Stimulated activated naive CD8-positive, alpha-beta T cell treated with anti-CD3 and anti-CD28 coated beads, Interleukin-15, amount 100 ng/mL, for 72 hours (primary cell): ENCODE measurements around the gene AKIP1.
"Not testable (repeated sequence)": the region's sequence is repeated elsewhere in the genome, so short reads cannot be mapped to it uniquely, and the experiment has no call there.

ENCODE experiments used
- ATAC-seq: fragments of 150-1000 bp; cut with Tn5 transposase; 2 replicates; pipeline ENCODE4 v1.10.0; 2021; ENCODE audit warnings: mild to moderate bottlenecking, moderate library complexity
- DNase-seq, 2 donors: peaks; one replicate each; pipeline ENCODE4 v3.0.0; 2021 to 2022
- H3K27ac Mint-ChIP-seq, 2 donors: one replicate each; pipeline ENCODE4 v1.8.0; 2022; ENCODE audit warnings: mild to moderate bottlenecking in 2 of 2, mixed read lengths in 2 of 2, moderate library complexity in 2 of 2
- H3K27me3 Mint-ChIP-seq: one replicate; pipeline ENCODE4 v1.8.0; 2022; ENCODE audit warnings: mixed read lengths
- H3K4me1 Mint-ChIP-seq: one replicate; pipeline ENCODE4 v1.8.0; 2022; ENCODE audit warnings: mild to moderate bottlenecking, mixed read lengths
- H3K4me3 Mint-ChIP-seq, 2 donors: one replicate each; pipeline ENCODE4 v1.8.0; 2022; ENCODE audit warnings: mild to moderate bottlenecking in 2 of 2, mixed read lengths in 2 of 2, moderate library complexity in 1 of 2
- H3K9me3 Mint-ChIP-seq, 2 donors: one replicate each; pipeline ENCODE4 v1.8.0; 2022; ENCODE audit warnings: mixed read lengths in 2 of 2

The AKIP1 gene

GRCh38 chr11:8911029-8911823, at the start of gene AKIP1:
TSS of gene AKIP1 (plus strand) at chr11:8911189. CDS start at chr11:8911450, 261 bp downstream.
- H3K27ac Mint-ChIP-seq: peak within 1 kb of the TSS; percentile 95 to 98
- no peaks in the 10 kb centered on the region for H3K9me3 Mint-ChIP-seq
- peak within 1 kb of the TSS; percentile 97 for H3K4me3 Mint-ChIP-seq
- ATAC-seq (peak; percentile 84), DNase-seq (peak; percentile 81 to 90)
- H3K27me3 Mint-ChIP-seq: peaks cover 8% of the 10 kb centered on the region
- H3K4me1 Mint-ChIP-seq: peaks cover 58% of the 10 kb centered on the region

DNA sequence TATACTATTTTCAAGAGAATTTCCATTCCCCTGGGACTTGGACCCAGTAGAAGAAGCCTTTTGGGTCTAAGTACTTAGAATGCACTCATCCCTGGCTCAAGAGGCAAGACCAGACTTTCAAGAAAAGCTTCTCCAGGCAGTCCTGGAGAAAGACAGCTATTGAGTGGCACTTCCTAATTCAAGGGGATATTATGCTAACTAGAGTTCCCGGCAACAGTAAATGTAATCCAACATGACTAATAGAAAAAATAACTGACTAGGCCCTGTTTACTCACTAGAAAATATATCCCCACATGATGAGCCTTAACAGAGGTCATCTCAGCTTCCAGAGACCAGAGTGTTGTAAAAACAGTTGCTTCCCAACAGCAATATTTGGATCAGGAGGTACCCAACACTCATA, 47.2 kb upstream of the AKIP1 start:
- Mint-ChIP-seq H3K9me3 (no peaks in the 10 kb centered on the region), H3K27ac (no peak overlapping the region), H3K4me3 (no peak overlapping the region), H3K4me1 (no peaks in the 10 kb centered on the region), H3K27me3 (peaks cover 85% of the 10 kb centered on the region)
- ATAC-seq (no peak), DNase-seq (no peak)

- Mint-ChIP-seq H3K9me3 (no peaks in the 10 kb centered on the region), H3K27me3 (peaks cover 91% of the 10 kb centered on the region)
Measured at GRCh38 chr11:8865304-8865703, 45.7 kb upstream of the AKIP1 start.

DNA sequence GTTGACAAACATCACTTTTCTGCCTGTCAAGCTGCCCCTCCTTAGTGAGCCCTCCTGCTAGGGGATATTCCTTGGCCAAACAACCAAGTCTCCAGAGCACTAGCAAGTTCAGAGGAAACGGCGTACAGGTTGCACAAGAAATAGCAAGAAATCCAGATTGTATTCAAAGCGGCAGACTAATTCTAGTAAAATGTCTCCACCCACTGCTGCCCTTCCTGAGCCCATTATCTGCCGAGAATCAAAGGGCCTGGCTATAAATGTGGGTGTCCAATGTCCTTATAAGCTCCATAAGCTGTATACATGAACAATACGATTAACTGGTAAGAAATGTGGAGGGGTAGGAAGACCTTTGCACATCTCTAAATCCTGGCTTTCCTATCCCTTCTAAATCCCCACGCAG, 44.0 kb upstream of the AKIP1 start:
- ATAC-seq (no peak), DNase-seq (no peak)
- Mint-ChIP-seq H3K4me3 (no peak overlapping the region), H3K9me3 (no peaks in the 10 kb centered on the region), H3K4me1 (no peaks in the 10 kb centered on the region), H3K27me3 (peaks cover 93% of the 10 kb centered on the region), H3K27ac (no peak overlapping the region)

More at GRCh38 chr11:8865304-8865703, 45.7 kb upstream of the AKIP1 start:
- ATAC-seq: no peak
- no peak for DNase-seq
- Mint-ChIP-seq H3K4me3 (no peak overlapping the region), H3K4me1 (no peaks in the 10 kb centered on the region), H3K27ac (no peak overlapping the region)

DNA sequence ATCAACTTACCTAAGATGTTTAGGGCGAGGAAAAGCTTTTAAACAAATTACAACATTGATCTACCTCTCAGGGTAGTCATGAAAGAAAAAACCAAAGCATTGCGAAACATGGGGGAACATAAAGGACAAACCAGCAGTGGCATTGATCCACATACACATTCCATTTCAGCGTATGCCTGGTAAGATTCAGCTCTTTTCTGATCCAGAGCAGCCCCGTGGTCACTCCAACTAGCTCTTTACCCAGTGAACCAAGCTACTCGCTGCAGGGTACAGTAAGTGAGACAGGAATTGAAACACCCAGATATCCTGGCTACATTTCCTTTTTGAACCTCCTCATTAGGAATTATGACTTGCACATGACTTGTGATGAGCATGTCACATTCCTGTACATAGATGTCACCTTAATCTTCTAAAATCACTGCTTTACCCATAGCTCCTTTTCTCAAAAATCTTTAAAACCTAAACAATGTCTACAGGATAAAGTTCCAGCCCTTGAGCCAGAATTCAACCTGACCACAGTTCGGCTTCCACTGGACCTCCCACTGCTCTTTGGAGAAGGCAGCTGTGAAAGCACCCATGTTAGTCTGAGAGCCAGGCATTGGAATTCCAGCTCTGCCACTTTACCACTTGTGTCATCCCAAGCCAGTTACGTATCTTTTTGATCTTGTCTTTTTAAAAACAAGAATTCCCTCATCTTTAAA, 42.9 kb upstream of the AKIP1 start:
- no peak overlapping the region for H3K4me3 Mint-ChIP-seq
- no peaks in the 10 kb centered on the region for H3K9me3 Mint-ChIP-seq
- H3K27ac Mint-ChIP-seq: no peak overlapping the region
- no peaks in the 10 kb centered on the region for H3K4me1 Mint-ChIP-seq
- DNase-seq: no peak
- no peak for ATAC-seq
- H3K27me3 Mint-ChIP-seq: peaks cover 97% of the 10 kb centered on the region

DNA sequence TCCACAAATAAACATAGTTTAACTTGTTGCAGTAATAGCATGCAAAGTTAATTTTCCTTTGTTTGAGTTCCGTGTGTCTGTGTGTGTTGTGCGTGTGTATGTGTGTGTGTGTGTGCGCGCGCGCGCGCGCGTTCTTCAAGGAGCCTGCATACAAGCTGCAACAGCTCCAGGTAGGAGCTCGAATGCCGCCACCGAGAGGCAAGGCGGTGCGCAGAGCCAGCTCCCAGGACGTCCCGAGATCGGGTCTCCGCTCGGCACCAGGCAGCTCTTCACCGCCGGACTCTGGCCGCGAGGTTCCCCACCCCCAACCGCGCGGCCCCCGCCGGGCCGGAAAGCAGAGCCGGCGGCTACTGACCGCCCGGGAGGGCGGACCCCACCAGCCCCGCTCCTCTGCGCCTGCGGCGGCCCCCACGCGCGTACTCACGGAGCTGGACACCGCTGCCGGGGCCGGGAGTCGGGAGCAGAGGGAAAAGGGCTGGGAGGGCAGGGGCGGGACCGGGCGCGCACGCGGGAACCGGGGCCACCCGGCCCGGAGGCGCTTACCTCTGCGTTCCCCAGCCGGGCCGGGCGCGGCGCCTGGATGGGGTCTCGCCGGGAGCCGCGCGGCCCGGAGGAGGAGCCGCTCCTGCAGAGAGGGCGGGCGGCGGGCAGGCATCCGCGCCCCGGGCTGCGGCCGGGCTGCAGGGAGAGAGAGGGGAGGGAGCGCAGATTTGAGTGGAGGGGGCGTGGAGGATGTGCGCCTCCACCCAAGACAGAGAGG, 40.4 kb upstream of the AKIP1 start:
- H3K4me1 Mint-ChIP-seq: peaks cover 12% of the 10 kb centered on the region
- peaks cover 75% of the 10 kb centered on the region for H3K27me3 Mint-ChIP-seq
- H3K27ac Mint-ChIP-seq: no peak overlapping the region
- peak; percentile 71 for ATAC-seq
- H3K9me3 Mint-ChIP-seq: no peaks in the 10 kb centered on the region
- peak; percentile 13 to 21 for DNase-seq
- peak overlapping the region; percentile 61 to 70 for H3K4me3 Mint-ChIP-seq

DNA sequence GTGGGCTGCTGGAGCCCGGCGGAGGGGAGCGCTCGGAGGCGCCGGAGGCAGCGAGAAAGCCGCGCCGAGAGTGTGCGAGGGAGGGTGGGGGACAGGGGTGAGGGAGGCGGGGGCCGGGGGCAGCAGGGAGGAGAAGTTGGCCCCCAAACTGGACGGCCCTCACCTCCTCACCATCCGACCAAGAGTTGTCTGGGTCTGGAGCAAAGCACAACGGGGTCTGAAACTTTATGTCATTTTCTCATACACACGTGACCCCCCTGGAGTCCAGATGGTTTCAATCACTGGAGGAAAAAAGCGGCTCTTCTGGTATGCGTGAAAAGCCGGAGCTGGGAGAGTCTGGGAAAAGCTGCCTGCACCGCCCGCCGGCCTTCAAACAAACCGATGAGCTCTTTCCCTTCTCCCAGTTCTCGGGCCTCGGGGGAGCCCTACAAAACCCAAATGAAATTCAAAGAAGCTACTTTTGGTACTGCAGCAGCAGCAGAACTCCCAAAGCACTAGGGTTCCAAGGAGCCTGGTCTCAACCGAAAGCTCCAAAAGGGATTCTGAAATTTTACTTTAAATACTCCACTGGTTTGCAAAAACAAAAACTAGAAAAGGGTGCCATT, 39.7 kb upstream of the AKIP1 start:
- ATAC-seq (no peak), DNase-seq (no peak)
- Mint-ChIP-seq H3K9me3 (no peaks in the 10 kb centered on the region), H3K4me1 (peaks cover 12% of the 10 kb centered on the region), H3K27ac (no peak overlapping the region), H3K4me3 (peak overlapping the region; percentile 41 to 63), H3K27me3 (peaks cover 69% of the 10 kb centered on the region)

DNA sequence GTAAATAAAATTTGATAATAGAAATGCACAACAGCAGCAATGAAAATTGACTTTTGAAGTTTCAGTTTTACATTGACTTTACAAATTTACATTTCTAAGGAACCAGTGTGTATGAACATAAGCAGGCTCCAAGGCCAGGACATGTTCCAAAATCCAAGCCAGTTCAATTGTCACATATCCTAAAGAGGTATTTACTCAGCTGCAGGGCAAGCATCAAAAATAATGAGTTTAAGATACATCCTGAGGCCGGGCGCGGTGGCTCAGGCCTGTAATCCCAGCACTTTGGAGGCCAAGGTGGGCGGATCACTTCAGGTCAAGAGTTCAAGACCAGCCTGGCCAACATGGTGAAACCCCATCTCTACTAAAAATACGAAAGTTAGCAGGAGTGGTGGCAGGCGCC, 39.0 kb upstream of the AKIP1 start:
- Mint-ChIP-seq H3K27ac (no peak overlapping the region), H3K4me3 (peak overlapping the region in 1 of 2 donors; percentile 41), H3K27me3 (peaks cover 62% of the 10 kb centered on the region), H3K9me3 (no peaks in the 10 kb centered on the region), H3K4me1 (peaks cover 12% of the 10 kb centered on the region)
- no peak for DNase-seq
- ATAC-seq: no peak

GRCh38 chr11:8873741-8874405, 37.1 kb upstream of the AKIP1 start:
- Mint-ChIP-seq H3K27ac (no peak overlapping the region), H3K4me3 (no peak overlapping the region), H3K27me3 (peaks cover 58% of the 10 kb centered on the region), H3K9me3 (no peaks in the 10 kb centered on the region), H3K4me1 (peaks cover 12% of the 10 kb centered on the region)
- ATAC-seq (peak; percentile 55), DNase-seq (no peak)

GRCh38 chr11:8878771-8879170, 32.2 kb upstream of the AKIP1 start:
- ATAC-seq: no peak
- H3K4me1 Mint-ChIP-seq: peaks cover 8% of the 10 kb centered on the region
- no peak overlapping the region for H3K27ac Mint-ChIP-seq
- no peak overlapping the region for H3K4me3 Mint-ChIP-seq
- DNase-seq: no peak
- peaks cover 35% of the 10 kb centered on the region for H3K27me3 Mint-ChIP-seq
- no peaks in the 10 kb centered on the region for H3K9me3 Mint-ChIP-seq

GRCh38 chr11:8881585-8881984, 29.4 kb upstream of the AKIP1 start:
- not testable (repeated sequence) for H3K27ac Mint-ChIP-seq, DNase-seq, H3K4me1 Mint-ChIP-seq, H3K9me3 Mint-ChIP-seq, H3K4me3 Mint-ChIP-seq, ATAC-seq
- H3K27me3 Mint-ChIP-seq: peaks cover 35% of the 10 kb centered on the region

DNA sequence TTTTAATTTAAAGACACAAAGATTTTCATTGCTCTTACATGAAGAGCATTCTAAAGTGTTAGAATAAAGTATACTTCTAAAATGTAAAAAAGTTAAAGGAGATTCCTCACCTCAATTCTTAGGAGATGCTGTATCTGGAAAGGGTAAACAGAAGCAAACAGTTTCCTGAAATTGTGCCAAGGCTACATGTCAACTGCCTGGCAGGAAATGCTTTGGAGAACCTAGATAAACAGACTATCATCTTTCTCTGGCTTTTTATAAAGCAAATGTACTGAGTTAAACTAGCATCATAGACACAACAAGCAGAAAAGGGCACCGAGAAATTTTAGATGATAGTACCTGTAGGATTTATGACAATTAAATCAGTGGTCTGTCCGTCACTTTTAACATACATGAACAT, 24.7 kb upstream of the AKIP1 start:
- DNase-seq (no peak), ATAC-seq (no peak)
- H3K9me3 Mint-ChIP-seq: peaks cover 0 to 11% of the 10 kb centered on the region in 2 donors
- no peak overlapping the region for H3K27ac Mint-ChIP-seq
- H3K4me3 Mint-ChIP-seq: no peak overlapping the region
- peaks cover 18% of the 10 kb centered on the region for H3K27me3 Mint-ChIP-seq
- no peaks in the 10 kb centered on the region for H3K4me1 Mint-ChIP-seq

GRCh38 chr11:8891185-8891584, 19.8 kb upstream of the AKIP1 start:
- peaks cover 0 to 22% of the 10 kb centered on the region in 2 donors for H3K9me3 Mint-ChIP-seq
- not testable (repeated sequence) for H3K27ac Mint-ChIP-seq, DNase-seq, ATAC-seq, H3K27me3 Mint-ChIP-seq, H3K4me3 Mint-ChIP-seq, H3K4me1 Mint-ChIP-seq

- DNase-seq (no peak), ATAC-seq (no peak)
- Mint-ChIP-seq H3K27me3 (no peaks in the 10 kb centered on the region), H3K9me3 (peaks cover 14 to 27% of the 10 kb centered on the region in 2 donors), H3K4me3 (no peak overlapping the region), H3K27ac (no peak overlapping the region), H3K4me1 (no peaks in the 10 kb centered on the region)
Measured at GRCh38 chr11:8899119-8899753, 11.8 kb upstream of the AKIP1 start.
